ENCODE measurements around the gene SAMD13.

SAMD13 gene

GRCh38 chr1:84376000-84376910, 74.7 kb downstream of the SAMD13 start:
- no peak for DNase-seq

DNA sequence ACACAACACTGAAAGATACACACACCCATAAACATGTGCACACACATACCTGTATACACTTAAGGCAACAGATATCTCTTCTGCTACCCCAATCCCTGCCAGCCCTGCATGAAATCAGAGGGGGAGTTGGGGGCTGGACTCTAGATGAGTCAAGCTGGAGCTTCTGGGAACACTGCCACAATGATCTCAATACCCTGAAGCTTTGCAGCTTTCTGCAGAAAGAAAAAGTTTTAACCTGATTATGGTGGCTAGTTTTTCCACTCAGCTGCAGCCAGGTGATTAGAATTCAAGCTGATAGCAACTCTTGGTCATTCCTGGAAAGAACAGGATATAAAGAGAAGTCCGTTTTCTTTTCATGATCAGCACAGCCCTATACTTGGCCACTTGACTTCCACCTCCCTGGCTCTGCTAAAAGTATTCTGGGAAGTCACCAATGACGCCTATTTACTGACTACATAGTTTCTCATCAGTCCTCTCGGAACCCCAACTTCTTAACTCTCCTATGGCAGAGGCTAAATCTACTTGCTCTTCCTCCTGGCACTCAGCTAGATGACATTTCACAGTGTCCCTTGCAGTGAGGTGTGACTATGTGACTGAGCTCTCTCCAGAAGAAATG, 76.1 kb downstream of the SAMD13 start:
- no peak for DNase-seq

GRCh38 chr1:84379138-84379916, 77.8 kb downstream of the SAMD13 start:
- no peak for DNase-seq

- DNase-seq, result no peak
Observed at GRCh38 chr1:84379917-84380180, 78.3 kb downstream of the SAMD13 start.

- DNase-seq, result no peak
Observed at GRCh38 chr1:84382127-84382526, 80.6 kb downstream of the SAMD13 start.

DNA sequence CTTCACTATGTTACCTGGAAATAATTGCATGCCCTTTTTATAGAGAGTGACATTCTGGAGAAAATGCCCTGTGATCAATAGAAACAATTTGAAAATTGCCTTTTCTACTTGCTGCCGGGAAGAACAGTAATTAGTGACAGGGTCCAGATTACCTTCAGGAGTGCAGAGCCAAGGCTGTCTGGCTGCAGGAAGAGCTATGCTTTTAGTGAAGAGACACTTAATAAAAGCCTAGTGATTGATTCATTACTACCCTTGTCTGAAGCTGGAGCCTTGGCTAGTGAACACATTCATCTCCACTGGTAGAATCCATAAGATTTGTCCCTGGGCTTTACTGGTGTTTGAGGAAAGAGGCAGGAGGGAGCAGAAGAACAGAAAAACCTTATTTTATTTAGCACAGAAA, 83.8 kb downstream of the SAMD13 start:
- no peak for DNase-seq

- DNase-seq, result no peak
Observed at GRCh38 chr1:84386716-84387479, 85.4 kb downstream of the SAMD13 start.

- DNase-seq, result no peak
Observed at GRCh38 chr1:84387480-84388163, 86.1 kb downstream of the SAMD13 start.

- no peak for DNase-seq
Observed at GRCh38 chr1:84390226-84390625, 88.7 kb downstream of the SAMD13 start.

DNA sequence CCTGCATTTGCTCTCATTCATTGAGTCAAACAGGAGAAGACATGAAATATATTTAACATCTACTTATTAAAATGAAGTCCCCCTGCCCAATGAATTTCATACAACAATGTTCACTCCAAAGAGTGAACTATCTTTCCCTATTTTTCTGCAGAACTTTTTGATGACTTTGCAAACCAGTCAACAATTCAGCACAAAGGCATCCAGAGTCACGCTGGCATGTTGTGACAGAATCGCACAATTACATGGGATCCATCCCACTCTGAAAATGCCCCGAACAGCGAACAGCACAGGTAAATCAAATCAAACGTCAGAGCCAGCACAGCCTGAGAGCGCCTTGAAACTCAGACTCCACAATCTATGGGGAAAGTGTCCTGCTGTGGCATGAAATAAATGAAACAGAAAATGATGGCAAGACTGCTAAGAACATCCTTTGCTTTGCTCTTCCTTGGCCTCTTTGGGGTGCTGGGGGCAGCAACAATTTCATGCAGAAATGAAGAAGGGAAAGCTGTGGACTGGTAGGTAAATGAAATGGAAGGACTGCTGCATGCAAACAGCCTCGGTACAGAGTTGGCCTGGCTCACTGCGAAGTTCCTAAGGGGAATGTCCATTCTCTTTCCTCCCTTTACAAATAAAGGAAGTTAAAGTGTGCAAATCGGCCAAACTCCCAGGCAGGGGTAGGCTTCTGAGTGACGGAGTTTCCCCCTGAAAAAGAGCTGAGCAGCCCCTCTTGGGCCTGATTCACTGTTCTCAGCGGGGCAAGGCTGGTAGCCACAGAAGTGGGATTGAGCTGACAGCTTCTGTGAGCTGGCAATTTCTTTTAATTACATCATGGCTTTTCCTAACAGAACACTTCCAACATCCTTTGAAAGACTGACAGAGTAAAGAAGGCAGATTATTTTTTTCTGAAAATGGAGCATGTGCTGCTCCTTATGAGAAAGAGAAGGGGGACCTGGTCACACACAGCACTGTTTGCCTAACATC, 97.0 kb downstream of the SAMD13 start, which contains the start of gene DNASE2B:
Gene DNASE2B, plus strand, starts transcription at position 310 of the 981 bp plus-strand sequence. Its CDS starts 81 bp downstream, at position 391.
- DNase-seq, result no peak

All from GF-D8 (cell line).